OCI-LY1 (cell line): ENCODE data around the gene ARHGAP28.

Experiments
- EZH2 ChIP-seq: fragments of 200-600 bp; sonication (generic), shearing (Covaris generic); IDR thresholded peaks from 2 replicates; pipeline ENCODE4 v1.8.0; 2017; ENCODE audit warnings: borderline replicate concordance, mixed run types, mild to moderate bottlenecking, antibody characterized with exemption, low read length, moderate library complexity, mixed read lengths
- TF ChIP-seq, protein P1 (sequence below): fragments of 200-600 bp; sonication (generic), shearing (Covaris generic); IDR thresholded peaks from 2 replicates; pipeline ENCODE4 v1.5.1; 2017; ENCODE audit warnings: mild to moderate bottlenecking, antibody characterized with exemption, low read length, moderate library complexity, mixed read lengths

DNA sequence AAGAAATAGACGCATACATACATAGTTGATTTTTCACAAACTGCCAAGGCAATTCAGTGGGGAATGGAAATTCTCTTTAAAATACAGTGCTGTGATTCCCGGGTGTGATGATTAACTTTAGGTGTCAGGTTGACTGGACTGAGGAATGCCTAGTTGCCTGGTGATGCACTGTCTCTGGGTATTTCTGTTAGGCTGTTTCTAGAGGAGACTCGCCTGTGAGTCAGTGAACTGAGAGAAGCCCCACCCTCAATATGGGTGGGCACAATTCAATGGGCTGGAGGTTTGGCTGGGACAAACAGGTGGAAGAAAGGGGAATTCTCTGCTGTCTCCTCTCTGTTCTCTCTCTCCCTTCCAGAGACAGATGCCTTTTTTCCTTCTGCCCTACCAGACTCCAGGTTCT lies 187.6 kb downstream of the ARHGAP28 start:
- TF ChIP-seq, protein P1, sequence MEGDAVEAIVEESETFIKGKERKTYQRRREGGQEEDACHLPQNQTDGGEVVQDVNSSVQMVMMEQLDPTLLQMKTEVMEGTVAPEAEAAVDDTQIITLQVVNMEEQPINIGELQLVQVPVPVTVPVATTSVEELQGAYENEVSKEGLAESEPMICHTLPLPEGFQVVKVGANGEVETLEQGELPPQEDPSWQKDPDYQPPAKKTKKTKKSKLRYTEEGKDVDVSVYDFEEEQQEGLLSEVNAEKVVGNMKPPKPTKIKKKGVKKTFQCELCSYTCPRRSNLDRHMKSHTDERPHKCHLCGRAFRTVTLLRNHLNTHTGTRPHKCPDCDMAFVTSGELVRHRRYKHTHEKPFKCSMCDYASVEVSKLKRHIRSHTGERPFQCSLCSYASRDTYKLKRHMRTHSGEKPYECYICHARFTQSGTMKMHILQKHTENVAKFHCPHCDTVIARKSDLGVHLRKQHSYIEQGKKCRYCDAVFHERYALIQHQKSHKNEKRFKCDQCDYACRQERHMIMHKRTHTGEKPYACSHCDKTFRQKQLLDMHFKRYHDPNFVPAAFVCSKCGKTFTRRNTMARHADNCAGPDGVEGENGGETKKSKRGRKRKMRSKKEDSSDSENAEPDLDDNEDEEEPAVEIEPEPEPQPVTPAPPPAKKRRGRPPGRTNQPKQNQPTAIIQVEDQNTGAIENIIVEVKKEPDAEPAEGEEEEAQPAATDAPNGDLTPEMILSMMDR = no peak
- no peak for TF ChIP-seq EZH2
